IgD-negative memory B cell (primary cell): ENCODE results near the gene COL8A1. TPM values are rescaled to one million over a fixed set of nuclear protein-coding genes. Genes with fewer than 3 reads are reported as not detected.

Experiments
- H3K27ac Mint-ChIP-seq, 3 donors: one replicate each; pipeline ENCODE4 v1.8.0; 2020 to 2022; ENCODE audit warnings: mild to moderate bottlenecking in 3 of 3, mixed read lengths in 3 of 3, moderate library complexity in 1 of 3
- H3K27me3 Mint-ChIP-seq: one replicate; pipeline ENCODE4 v1.8.0; 2021; ENCODE audit warnings: mixed read lengths
- H3K36me3 Mint-ChIP-seq: one replicate; pipeline ENCODE4 v1.8.0; 2020; ENCODE audit warnings: mild to moderate bottlenecking, mixed read lengths
- H3K4me1 Mint-ChIP-seq, 3 donors: one replicate each; pipeline ENCODE4 v1.8.0; 2020 to 2022; ENCODE audit warnings: mixed read lengths in 3 of 3, mild to moderate bottlenecking in 1 of 3
- H3K4me3 Mint-ChIP-seq, 4 donors: one replicate each; pipeline ENCODE4 v1.8.0; 2020 to 2022; ENCODE audit warnings: mild to moderate bottlenecking in 4 of 4, mixed read lengths in 4 of 4, moderate library complexity in 3 of 4
- H3K9me3 Mint-ChIP-seq, 3 donors: one replicate each; pipeline ENCODE4 v1.8.0; 2020 to 2021; ENCODE audit warnings: mixed read lengths in 3 of 3, mild to moderate bottlenecking in 1 of 3
- polyA plus RNA-seq: library from polyadenylated mRNA; unstranded; fragments of 300-500 nt; fragmentation: Illumina TruSeq; gene quantifications from one replicate; pipeline ENCODE4 v1.2.3, GENCODE V29; 2021

COL8A1 gene
- polyA plus RNA-seq, 1 donor from 2014 or later, result not detected

- no peak overlapping the region for H3K27ac Mint-ChIP-seq
- peaks cover 7% of the 10 kb centered on the region for H3K27me3 Mint-ChIP-seq
These were observed 7.6 kb upstream of the COL8A1 start for GRCh38 chr3:99630815-99631214.

GRCh38 chr3:99633887-99634558, 4.4 kb upstream of the COL8A1 start:
- Mint-ChIP-seq H3K27ac (no peak overlapping the region), H3K4me1 (peaks cover 3 to 10% (median 5%) of the 10 kb centered on the region in 3 donors), H3K4me3 (no peak overlapping the region), H3K36me3 (no peaks in the 10 kb centered on the region), H3K27me3 (peaks cover 25% of the 10 kb centered on the region), H3K9me3 (no peaks in the 10 kb centered on the region)

More at GRCh38 chr3:99630815-99631214, 7.6 kb upstream of the COL8A1 start:
- Mint-ChIP-seq H3K36me3 (no peaks in the 10 kb centered on the region), H3K4me1 (no peaks in the 10 kb centered on the region), H3K4me3 (no peak overlapping the region), H3K9me3 (no peaks in the 10 kb centered on the region)

DNA sequence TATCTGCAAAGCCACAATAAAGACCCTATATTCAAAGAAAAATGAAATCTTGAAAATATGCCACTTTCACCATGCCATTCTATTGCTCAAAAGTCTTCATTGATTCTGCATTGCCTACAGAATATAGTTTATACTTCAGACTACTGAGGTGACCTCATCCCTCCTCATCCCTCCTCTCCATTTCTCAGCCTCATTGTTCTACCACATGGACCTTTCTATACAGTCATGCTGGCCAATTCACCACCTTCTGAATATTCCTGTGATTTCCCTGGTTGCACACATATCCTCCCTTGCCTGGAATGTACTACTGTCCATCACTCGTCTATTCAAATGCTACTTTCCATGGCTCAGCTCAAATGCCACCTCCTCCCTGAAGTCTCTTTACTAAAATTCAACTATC, 3.5 kb upstream of the COL8A1 start:
- no peaks in the 10 kb centered on the region for H3K9me3 Mint-ChIP-seq
- peaks cover 26% of the 10 kb centered on the region for H3K27me3 Mint-ChIP-seq
- H3K4me1 Mint-ChIP-seq, result peaks cover 3 to 10% (median 5%) of the 10 kb centered on the region in 3 donors
- no peak overlapping the region for H3K4me3 Mint-ChIP-seq
- no peak overlapping the region for H3K27ac Mint-ChIP-seq
- no peaks in the 10 kb centered on the region for H3K36me3 Mint-ChIP-seq

DNA sequence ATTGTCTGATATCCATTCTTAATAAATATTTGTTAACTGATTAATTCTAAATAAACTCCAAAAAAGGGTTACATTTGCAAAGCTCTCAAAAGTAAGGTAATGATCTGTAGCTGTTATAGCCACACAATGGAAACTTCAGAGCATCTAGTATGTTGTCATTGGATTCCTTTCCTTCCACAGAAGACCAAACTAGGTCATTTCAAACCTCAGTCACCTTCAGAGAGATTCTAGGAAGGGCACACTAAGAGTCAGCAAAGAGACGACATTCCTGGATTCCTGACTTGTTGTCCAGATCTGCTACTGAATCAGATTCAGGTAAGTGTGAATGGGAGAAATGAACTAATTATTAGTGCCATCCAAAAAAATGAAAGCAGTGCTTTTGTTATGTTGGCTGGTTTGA, 3.0 kb upstream of the COL8A1 start:
- Mint-ChIP-seq H3K27me3 (peaks cover 26% of the 10 kb centered on the region), H3K4me3 (no peak overlapping the region), H3K36me3 (no peaks in the 10 kb centered on the region), H3K9me3 (no peaks in the 10 kb centered on the region), H3K4me1 (peaks cover 3 to 10% (median 5%) of the 10 kb centered on the region in 3 donors), H3K27ac (no peak overlapping the region)

GRCh38 chr3:99637016-99637367, 1.4 kb upstream of the COL8A1 start:
- no peak overlapping the region for H3K27ac Mint-ChIP-seq

GRCh38 chr3:99637368-99638111, 854 bp upstream of the COL8A1 start:
- Mint-ChIP-seq H3K36me3 (no peaks in the 10 kb centered on the region), H3K27ac (no peak overlapping the region), H3K4me1 (peaks cover 3 to 10% (median 5%) of the 10 kb centered on the region in 3 donors), H3K27me3 (peaks cover 32% of the 10 kb centered on the region), H3K4me3 (no peak overlapping the region), H3K9me3 (no peaks in the 10 kb centered on the region)

More at GRCh38 chr3:99637016-99637367, 1.4 kb upstream of the COL8A1 start:
- Mint-ChIP-seq H3K9me3 (no peaks in the 10 kb centered on the region), H3K27me3 (peaks cover 32% of the 10 kb centered on the region), H3K4me1 (peaks cover 3 to 10% (median 5%) of the 10 kb centered on the region in 3 donors), H3K4me3 (no peak overlapping the region), H3K36me3 (no peaks in the 10 kb centered on the region)

GRCh38 chr3:99639579-99639978, 1.2 kb downstream of the COL8A1 start:
- Mint-ChIP-seq H3K27ac (no peak overlapping the region), H3K9me3 (peaks cover 0 to 2% (median 0%) of the 10 kb centered on the region in 3 donors), H3K36me3 (no peaks in the 10 kb centered on the region), H3K4me3 (no peak overlapping the region), H3K27me3 (peaks cover 32% of the 10 kb centered on the region), H3K4me1 (peaks cover 3 to 10% (median 5%) of the 10 kb centered on the region in 3 donors)

DNA sequence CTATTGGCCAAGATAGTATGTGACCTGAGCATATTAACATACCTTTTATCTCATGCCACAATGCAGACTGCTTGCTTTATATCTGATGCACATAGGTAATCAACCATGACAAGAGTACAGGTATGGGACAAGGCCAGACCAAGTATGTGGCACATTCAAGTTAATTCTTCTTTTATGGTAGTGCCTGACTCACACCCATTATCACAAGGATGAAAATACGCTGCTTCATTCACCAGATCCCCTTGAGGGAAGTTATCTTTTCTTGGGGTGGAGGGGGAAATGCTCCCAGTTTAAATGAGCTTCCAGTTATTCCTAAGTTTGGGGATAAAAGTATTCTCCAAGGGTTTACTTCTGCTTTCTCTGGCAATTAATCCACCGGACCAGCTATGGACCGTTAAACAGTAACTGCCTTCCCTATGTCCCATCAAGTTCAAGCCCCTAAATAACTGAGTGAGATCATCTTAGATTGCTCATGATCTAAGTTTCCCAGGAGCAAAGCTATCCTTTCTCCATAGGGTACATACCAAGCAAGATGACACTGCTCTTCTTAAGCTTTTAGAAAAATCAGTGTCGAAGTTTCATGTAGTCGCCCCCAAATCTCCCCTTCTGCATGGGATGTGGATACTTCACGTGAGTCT, 1.9 kb downstream of the COL8A1 start:
- H3K36me3 Mint-ChIP-seq, result no peaks in the 10 kb centered on the region
- no peak overlapping the region for H3K27ac Mint-ChIP-seq
- peaks cover 26% of the 10 kb centered on the region for H3K27me3 Mint-ChIP-seq
- H3K4me3 Mint-ChIP-seq, result no peak overlapping the region
- peaks cover 0 to 3% (median 2%) of the 10 kb centered on the region in 3 donors for H3K9me3 Mint-ChIP-seq
- peaks cover 3 to 10% (median 5%) of the 10 kb centered on the region in 3 donors for H3K4me1 Mint-ChIP-seq

DNA sequence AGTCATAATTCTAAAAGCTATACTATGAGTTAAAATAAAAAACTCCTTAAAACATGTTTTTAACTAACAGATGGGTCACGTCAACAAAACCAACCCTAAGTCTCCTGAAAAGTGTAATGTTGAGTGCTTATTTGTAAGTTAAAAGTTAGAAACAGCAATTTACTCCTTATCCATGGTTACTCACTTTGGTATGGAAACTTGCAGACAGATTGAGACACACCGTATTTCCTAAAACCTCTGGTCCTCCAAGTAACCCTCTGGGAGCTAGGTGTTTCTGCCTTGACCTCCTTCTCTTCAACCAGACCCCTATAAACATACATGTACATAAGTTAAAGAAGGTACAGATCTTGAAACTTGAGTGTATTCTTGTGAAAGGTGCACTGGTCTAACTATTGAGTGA, 3.1 kb downstream of the COL8A1 start:
- H3K27ac Mint-ChIP-seq, result no peak overlapping the region
- no peaks in the 10 kb centered on the region for H3K36me3 Mint-ChIP-seq
- peaks cover 3 to 10% (median 5%) of the 10 kb centered on the region in 3 donors for H3K4me1 Mint-ChIP-seq
- H3K9me3 Mint-ChIP-seq, result peaks cover 0 to 3% (median 2%) of the 10 kb centered on the region in 3 donors
- no peak overlapping the region for H3K4me3 Mint-ChIP-seq
- peaks cover 24% of the 10 kb centered on the region for H3K27me3 Mint-ChIP-seq

DNA sequence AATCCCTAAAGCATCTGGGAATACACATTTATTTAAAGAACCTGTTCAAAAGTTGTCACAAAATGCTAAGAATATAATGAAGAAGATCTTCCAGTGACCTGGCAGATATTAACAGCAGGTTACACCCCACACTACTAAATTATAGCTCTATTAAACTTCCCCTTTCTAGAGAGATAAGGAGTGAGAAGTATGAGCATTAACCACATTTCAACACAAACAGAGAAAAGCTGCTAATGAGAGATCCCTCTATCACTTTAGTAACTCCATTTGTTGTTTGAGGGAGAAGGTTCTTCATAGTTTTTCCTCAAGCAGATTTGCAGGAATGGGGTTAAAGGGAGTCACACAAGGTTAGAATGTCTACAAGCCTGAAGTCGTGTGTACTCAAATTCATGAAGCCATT, 3.6 kb downstream of the COL8A1 start:
- H3K36me3 Mint-ChIP-seq, result no peaks in the 10 kb centered on the region
- no peak overlapping the region for H3K4me3 Mint-ChIP-seq
- peaks cover 3 to 8% (median 5%) of the 10 kb centered on the region in 3 donors for H3K4me1 Mint-ChIP-seq
- H3K27me3 Mint-ChIP-seq, result peaks cover 21% of the 10 kb centered on the region
- H3K27ac Mint-ChIP-seq, result no peak overlapping the region
- peaks cover 0 to 3% (median 2%) of the 10 kb centered on the region in 3 donors for H3K9me3 Mint-ChIP-seq

DNA sequence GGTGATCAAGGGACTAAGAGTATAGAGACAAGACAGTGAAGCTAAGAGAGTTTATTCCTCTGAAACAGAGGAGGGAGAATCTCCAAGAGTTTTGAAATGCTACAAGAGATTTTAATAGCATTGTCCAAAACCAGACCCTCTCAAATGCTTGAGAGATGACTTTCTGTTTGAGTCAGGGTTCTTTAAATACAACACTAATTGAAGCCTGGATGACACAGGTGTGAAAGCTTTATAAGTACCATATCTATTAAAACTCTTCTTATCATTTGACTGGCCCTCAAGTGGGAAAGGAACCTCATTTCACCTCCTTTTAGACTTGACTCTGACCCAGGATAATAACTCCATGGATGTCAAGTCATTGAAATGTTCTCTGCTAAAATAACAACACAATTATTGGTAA, 5.6 kb downstream of the COL8A1 start:
- H3K36me3 Mint-ChIP-seq, result no peaks in the 10 kb centered on the region
- H3K9me3 Mint-ChIP-seq, result peaks cover 0 to 3% (median 2%) of the 10 kb centered on the region in 3 donors
- no peak overlapping the region for H3K4me3 Mint-ChIP-seq
- H3K4me1 Mint-ChIP-seq, result no peaks in the 10 kb centered on the region
- peak overlapping the region in 1 of 3 donors; percentile 18 for H3K27ac Mint-ChIP-seq
- peaks cover 7% of the 10 kb centered on the region for H3K27me3 Mint-ChIP-seq

DNA sequence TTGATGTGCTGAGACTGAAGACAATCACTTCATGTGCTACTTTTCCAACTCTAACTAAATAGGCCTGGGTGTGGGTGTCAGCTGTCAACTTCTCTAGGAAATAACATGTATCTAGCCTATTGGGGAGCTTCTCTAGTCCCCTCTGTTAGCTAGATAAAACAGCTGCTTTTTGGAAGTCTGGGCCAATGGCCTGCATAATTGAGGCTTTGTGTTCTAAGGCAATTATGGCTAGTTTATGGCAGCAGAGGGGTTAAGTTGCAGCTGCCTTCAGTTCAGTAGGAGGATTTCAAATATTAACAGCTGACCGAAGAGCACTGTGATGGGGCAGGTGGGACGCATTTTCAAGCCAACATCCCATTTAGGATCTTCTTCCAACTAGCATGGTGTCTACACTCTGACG, 6.4 kb downstream of the COL8A1 start:
- Mint-ChIP-seq H3K27me3 (peaks cover 6% of the 10 kb centered on the region), H3K36me3 (no peaks in the 10 kb centered on the region), H3K9me3 (peaks cover 0 to 3% (median 2%) of the 10 kb centered on the region in 3 donors), H3K27ac (no peak overlapping the region), H3K4me3 (no peak overlapping the region), H3K4me1 (no peaks in the 10 kb centered on the region)

DNA sequence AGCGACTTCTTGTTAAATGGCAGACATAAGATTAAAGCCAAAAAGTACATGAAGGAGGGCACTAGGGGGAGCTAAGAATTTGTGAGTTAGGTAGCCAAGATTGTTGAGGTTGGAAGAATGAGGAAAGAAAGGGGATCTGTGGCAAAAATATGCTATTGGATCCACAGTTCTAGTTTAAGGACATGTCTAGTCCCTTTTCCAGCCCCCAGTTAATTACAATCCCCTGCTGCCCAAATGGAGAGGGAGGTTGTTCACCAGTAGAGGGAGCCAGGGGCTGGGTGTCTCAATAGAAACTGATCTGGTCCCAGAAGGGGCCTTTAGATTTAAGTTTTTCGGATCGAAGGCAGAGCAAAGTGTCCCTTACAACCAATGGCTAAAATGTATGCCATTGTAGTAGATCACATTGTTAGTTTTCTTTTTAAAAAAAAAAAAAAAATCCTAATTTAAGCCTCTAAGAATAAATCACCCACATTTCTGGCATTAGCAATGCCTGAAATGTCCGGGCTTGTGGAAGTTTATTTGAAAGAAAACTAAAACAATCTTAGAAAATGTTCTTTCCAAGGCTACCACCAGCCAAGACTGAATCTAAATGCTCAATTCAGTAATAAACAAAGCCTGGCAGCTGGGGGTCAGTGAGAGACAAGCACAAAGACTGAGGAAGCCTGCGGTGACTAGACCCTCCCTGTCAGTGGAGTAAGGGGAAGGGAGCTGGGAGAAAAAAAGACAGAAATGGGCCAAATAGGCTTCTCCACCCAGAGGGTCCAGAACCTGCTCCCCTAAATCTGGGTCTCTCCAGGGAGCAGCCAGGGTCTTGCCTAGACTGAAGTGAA, 7.1 kb downstream of the COL8A1 start:
- Mint-ChIP-seq H3K27ac (no peak overlapping the region), H3K27me3 (peaks cover 5% of the 10 kb centered on the region), H3K36me3 (no peaks in the 10 kb centered on the region), H3K4me1 (no peaks in the 10 kb centered on the region), H3K9me3 (peaks cover 0 to 3% (median 2%) of the 10 kb centered on the region in 3 donors), H3K4me3 (no peak overlapping the region)

DNA sequence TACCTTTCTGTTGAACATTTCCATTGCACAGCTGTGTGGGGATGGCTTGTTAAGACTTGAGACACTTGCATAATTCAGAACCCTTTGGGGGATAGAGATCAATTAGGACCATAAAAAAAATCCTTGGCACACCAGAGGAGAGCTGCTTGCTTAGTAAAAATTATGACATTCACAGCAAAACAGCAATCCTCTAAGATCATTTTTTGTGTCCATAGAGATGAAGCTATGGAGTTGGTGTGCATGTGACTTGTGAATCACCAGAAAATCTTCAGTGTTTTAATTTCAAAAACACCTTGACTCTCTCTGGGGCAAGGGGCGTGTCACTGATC, 7.7 kb downstream of the COL8A1 start:
- Mint-ChIP-seq H3K9me3 (peaks cover 0 to 3% (median 2%) of the 10 kb centered on the region in 3 donors), H3K4me3 (no peak overlapping the region), H3K36me3 (no peaks in the 10 kb centered on the region), H3K27ac (no peak overlapping the region), H3K27me3 (peaks cover 2% of the 10 kb centered on the region), H3K4me1 (no peaks in the 10 kb centered on the region)

GRCh38 chr3:99647081-99647480, 8.7 kb downstream of the COL8A1 start:
- Mint-ChIP-seq H3K36me3 (no peaks in the 10 kb centered on the region), H3K27ac (no peak overlapping the region), H3K4me1 (no peaks in the 10 kb centered on the region), H3K9me3 (peaks cover 0 to 3% (median 2%) of the 10 kb centered on the region in 3 donors), H3K4me3 (no peak overlapping the region), H3K27me3 (no peaks in the 10 kb centered on the region)
